NCI-H82 treated with DMSO at 0.1 percent for 48 hours (cell line): Measurements from ENCODE around the gene PALM.
"Not testable (repeated sequence)": the region's sequence is repeated elsewhere in the genome, so short reads cannot be mapped to it uniquely, and the experiment has no call there.

Source experiments
- DNase-seq: peaks from one replicate; lab custom pipeline; 2025; ENCODE audit not compliant: unreplicated experiment; lab: John Stamatoyannopoulos, UW

The PALM gene

DNA sequence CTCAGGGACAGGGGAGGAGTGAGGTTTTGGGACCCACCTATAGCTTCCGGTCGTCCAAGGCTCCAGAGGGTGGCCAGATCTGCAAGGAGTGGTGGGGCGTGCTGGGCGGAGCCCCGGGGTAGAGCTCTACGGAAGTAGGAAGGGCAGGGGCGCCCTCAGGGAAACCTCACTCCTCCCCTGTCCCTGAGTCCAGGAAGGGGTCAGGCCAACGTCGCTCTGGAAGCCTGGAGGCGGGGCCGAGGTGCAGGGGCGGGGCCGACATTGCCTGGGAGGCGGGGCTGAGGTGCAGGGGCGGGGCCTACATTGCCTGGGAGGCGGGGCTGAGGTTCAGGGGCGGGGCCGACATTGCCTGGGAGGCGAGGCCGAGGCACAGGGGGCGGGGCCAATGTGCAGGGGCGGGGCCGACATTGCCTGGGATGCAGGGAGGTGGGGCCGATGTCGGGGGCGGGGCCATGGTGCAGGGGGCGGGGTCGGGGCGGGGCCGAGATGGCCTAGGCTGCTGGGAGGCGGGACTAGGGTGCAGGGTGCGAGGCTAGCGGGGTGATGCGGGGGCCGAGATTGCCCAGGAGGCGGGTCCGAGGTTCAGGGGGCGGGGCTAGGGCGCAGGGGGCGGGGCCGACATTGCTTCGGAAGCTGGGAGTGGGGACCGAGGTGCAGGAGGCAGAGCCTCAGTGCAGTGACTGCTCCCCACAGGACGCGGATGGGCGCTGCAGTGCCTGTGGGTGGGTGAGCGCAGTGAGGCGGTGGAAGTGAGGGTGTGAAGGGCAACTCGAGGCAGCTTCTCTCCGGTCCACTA, 4.9 kb upstream of the PALM start:
- no peak for DNase-seq

GRCh38 chr19:704447-704741, 4.3 kb upstream of the PALM start:
- DNase-seq = no peak

GRCh38 chr19:709196-709964, 645 bp downstream of the PALM start:
- DNase-seq = no peak

DNA sequence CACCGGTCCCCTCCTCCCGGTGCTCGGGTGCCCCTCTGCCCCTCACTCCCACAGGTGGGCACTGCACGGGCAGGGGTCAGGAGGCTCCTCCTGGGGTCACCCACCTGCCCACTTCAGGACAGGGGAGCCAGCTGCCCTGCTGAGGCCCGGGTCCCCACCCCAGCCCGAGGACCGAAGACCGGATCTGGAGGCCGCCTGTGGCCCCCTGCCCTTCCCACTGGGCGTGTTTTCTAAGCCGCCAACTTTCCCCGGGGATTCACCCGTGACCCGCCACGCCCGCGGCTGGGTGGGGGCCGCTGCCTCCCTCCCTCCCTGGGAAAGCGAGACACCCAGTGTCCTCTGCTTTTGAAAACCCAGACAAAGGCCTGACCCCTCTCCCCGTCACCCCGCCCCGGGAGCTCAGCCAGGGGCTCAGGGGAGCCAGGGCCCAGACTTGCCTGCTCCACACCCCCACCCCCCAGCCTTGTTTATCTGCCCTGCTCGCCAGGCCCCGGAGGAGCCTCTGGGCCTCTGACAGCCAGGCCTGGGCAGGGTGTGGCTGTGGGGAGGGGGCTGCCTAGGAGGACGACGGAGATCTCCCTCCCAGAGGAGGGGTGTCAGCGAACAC, 1.3 kb downstream of the PALM start:
- DNase-seq = no peak

- DNase-seq = no peak
Measured at GRCh38 chr19:710767-711166, 2.0 kb downstream of the PALM start.

- no peak for DNase-seq
Measured at GRCh38 chr19:711254-711653, 2.5 kb downstream of the PALM start.

GRCh38 chr19:715347-715746, 6.6 kb downstream of the PALM start:
- DNase-seq = no peak

GRCh38 chr19:718251-718951, 9.7 kb downstream of the PALM start:
- no peak for DNase-seq

DNA sequence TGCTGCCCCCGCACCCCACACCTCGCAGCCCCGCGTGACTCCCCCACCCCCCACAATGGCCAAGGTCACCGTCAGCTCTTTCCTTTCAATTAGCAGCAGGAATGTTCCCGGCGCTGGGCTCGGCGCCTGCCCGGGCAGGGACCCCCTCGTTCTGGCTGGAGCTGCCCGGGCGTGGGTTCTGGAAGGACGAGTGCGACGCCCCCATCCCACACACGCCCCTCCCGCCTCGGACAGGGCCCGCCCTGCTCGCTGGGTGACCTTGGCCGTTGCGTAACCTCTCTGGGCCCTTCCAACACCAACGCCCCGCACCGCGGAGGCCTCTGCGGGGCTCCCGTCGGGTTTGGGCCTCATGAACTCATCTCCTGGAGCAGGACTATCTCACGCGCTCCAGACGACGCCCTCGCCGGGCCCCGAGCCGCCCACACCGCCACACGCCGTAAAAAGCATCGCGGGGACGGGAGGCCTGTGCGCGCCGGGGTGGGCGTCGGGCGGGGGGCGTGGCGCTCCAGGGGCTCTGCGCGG, 10.3 kb downstream of the PALM start:
- DNase-seq = no peak

- DNase-seq = no peak
Measured at GRCh38 chr19:719636-720344, 11.1 kb downstream of the PALM start.

- no peak for DNase-seq
Measured at GRCh38 chr19:720345-721160, 11.8 kb downstream of the PALM start.

- no peak for DNase-seq
Measured at GRCh38 chr19:722553-723101, 13.9 kb downstream of the PALM start.

- DNase-seq = no peak
Measured at GRCh38 chr19:723247-723646, 14.5 kb downstream of the PALM start.

GRCh38 chr19:723714-724113, 15.0 kb downstream of the PALM start:
- DNase-seq = no peak

GRCh38 chr19:725461-726089, 16.8 kb downstream of the PALM start:
- DNase-seq = no peak

DNA sequence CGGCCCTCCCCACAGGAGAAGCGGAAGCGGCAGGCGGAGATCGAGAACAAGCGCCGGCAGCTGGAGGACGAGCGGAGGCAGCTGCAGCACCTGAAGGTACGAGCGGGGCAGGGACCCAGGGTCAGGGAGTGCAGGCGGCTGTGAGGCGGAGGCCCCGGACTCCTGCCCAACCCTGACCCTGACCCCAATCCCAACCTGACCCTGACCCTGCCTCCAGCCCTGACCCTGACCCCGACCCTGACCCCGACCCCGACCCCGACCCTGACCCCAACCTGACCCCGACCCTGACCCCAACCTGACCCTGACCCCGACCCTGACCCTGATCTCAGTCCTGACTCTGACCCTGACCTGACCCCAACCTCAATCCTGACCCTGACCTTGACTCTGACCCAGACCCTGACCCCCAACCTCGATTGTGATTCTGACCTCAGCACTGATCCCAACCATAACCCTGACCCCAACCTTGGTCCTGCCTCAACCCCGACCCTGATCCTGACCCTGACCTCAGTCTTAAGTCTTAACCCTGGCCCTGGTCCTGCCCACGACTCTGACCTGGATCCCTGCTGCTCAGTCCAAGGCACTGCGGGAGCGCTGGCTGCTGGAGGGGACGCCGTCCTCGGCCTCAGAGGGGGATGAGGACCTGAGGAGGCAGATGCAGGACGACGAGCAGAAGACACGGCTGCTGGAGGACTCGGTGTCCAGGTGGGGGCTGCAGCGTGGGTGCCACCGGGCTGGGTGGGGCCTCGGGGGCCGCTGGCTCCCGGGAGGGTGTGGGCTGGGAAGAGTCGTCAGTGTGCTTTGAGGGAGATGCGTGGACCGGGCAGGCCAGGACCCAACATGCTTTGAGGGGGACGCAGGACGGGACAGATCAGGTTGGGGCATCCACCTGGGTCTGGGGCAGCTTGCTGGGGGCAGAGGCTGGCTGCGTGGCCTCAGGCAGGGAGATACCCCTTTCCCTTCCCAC, 18.5 kb downstream of the PALM start:
- DNase-seq = no peak

DNA sequence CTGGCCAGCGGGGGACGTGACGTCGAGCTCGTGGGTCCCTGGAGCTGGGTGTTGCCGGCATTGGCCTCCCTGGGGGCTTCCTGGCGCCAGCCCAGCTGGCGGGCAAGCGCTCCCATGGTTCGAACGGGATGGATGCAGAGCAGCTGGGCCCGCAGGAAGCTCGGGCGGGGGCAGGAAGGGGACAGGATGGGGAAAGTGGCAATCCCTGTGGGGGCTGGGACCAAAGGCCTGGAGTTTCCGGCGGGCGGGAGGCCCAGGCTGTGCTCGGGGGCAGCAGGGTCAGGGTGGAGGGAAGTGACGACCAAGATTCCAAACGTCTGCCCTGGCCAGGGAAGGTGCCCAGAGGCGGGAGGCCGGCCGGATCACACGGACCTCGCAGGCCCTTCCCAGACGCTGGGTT, 19.3 kb downstream of the PALM start:
- DNase-seq = no peak

GRCh38 chr19:729564-729963, 20.8 kb downstream of the PALM start:
- DNase-seq = not testable (repeated sequence)
